ENCODE data around the gene LDB3.

Gene LDB3

GRCh38 chr10:86665218-86665607 is 3.1 kb upstream of the LDB3 start:
- no peak for DNase-seq

- DNase-seq, result no peak
Observed at GRCh38 chr10:86665868-86666267, 2.4 kb upstream of the LDB3 start.

GRCh38 chr10:86666538-86666937 is 1.8 kb upstream of the LDB3 start:
- no peak for DNase-seq

GRCh38 chr10:86667421-86668181 is 710 bp upstream of the LDB3 start:
- no peak for DNase-seq

- no peak for DNase-seq
Observed at GRCh38 chr10:86670290-86670811, 2.0 kb downstream of the LDB3 start.

- no peak for DNase-seq
Observed at GRCh38 chr10:86670876-86671275, 2.6 kb downstream of the LDB3 start.

- DNase-seq, result no peak
Observed at GRCh38 chr10:86671419-86671818, 3.1 kb downstream of the LDB3 start.

- no peak for DNase-seq
Observed at GRCh38 chr10:86671985-86672710, 3.8 kb downstream of the LDB3 start.

GRCh38 chr10:86673216-86673826 is 5.0 kb downstream of the LDB3 start:
- DNase-seq, result no peak

GRCh38 chr10:86673827-86674581 is 5.7 kb downstream of the LDB3 start:
- DNase-seq, result no peak

GRCh38 chr10:86674912-86675311 is 6.6 kb downstream of the LDB3 start:
- no peak for DNase-seq

GRCh38 chr10:86677374-86677773 is 9.1 kb downstream of the LDB3 start:
- no peak for DNase-seq

- no peak for DNase-seq
Observed at GRCh38 chr10:86678999-86679792, 10.9 kb downstream of the LDB3 start.

- DNase-seq, result no peak
Observed at GRCh38 chr10:86681047-86681446, 12.7 kb downstream of the LDB3 start.

- DNase-seq, result no peak
Observed at GRCh38 chr10:86681722-86682386, 13.5 kb downstream of the LDB3 start.

GRCh38 chr10:86682675-86683074 is 14.4 kb downstream of the LDB3 start:
- DNase-seq, result no peak

GRCh38 chr10:86684331-86685097 is 16.2 kb downstream of the LDB3 start:
- no peak for DNase-seq

- no peak for DNase-seq
Observed at GRCh38 chr10:86685416-86685815, 17.1 kb downstream of the LDB3 start.

- DNase-seq, result no peak
Observed at GRCh38 chr10:86685893-86686632, 17.8 kb downstream of the LDB3 start.

GRCh38 chr10:86686972-86687371 is 18.7 kb downstream of the LDB3 start:
- DNase-seq, result no peak

All from activated CD4-positive, alpha-beta T cell treated with anti-CD3 and anti-CD28 coated beads for 4 hours (primary cell).